ENCODE data around the gene MED15.

Gene MED15

DNA sequence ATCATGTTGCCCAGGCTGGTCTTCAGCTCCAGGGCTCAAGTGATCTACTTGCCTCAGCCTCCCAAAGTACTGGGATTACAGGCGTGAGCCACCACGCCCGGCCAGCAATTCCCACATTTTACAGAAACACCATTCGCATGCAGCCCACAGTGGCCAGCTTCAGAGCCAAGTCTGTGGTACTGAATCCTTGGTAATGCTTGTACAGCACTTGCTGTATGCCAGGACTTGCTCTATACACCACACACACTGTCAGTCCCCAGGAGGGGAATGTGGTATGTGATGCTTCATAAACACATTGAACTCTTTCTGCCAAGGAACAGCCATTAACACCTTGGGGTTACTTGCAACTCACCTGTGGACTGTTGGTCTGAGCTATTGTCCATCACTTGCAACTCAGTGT is 119.4 kb downstream of the MED15 start:
- DNase-seq (ENCODE audit: low spot score) = no peak

DNA sequence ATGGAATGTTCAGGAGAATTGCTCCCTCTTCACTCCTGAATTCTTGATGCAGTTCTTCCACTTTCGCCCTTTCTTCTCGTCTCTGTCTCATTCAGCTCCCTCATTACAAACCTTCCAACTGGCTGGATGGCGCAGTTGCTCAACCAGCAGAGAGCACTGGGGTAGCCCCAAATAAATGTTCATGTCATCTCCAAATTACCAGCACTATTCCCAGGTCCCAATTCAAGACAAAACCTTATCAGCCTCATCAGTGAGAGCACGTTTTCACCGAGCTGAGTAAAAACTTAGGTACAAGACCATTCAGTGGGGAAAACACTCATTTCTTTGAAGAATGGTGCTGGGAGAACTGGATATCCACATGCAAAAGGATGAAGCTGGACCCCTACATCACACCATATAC is 120.0 kb downstream of the MED15 start:
- no peak for DNase-seq (ENCODE audit: low spot score)

DNA sequence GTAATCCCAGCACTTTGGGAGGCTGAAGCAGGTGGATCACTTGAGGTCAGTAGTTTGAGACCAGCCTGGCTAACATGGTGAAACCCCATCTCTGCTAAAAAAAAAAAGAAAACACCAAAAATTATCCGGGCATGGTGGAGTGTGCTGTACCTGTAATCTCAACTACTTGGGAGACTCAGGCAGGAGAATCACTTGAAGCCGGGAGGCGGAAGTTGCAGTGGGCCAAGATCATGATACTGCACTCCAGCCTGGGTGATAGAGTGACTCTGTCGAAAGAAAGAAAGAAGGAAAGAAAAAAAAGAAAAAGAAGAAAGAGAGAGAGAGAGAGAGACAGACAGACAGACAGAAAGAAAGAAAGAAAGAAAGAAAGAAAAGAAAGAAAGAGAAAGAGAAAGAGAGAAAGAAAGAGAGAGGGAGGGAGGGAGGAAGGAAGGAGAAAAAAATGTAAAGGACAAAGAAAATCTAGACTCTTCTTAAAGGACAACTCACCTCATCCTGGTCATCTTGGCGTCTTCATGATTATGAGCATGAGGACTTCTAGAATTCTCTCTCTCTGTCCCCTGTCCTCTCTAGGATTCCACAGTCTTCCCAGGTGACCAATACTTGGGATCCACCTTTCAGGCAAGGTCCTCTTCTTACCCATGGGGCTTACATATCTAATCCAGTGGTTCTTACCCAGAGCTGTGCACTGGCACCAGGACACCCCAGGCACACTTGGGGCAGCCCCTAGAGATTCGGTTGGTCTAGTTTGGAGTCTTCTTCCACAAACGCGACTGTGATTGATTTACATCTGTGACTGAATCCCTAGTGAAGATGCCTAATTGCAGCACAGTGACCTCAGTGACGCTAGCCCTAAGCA is 120.9 kb downstream of the MED15 start:
- no peak for DNase-seq (ENCODE audit: low spot score)

DNA sequence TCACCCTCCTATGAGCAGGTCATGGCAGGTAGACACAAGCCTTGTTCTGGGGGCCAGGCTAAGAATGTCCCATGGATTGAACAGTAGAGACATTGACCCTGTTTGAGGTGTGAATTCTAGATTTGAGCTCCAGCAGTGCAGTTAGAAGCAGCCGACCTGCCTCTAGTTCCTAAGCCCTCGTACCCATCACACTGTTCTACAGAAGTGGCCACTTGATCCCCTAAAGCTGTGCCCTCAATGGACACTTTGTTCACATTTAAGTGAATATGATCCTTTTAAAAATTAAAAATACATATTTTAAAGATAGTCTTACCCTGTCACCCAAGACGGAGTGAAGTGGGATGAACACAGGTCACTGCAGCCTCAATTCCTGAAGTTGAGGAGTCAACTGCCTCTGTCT is 122.0 kb downstream of the MED15 start:
- DNase-seq (ENCODE audit: low spot score) = no peak

DNA sequence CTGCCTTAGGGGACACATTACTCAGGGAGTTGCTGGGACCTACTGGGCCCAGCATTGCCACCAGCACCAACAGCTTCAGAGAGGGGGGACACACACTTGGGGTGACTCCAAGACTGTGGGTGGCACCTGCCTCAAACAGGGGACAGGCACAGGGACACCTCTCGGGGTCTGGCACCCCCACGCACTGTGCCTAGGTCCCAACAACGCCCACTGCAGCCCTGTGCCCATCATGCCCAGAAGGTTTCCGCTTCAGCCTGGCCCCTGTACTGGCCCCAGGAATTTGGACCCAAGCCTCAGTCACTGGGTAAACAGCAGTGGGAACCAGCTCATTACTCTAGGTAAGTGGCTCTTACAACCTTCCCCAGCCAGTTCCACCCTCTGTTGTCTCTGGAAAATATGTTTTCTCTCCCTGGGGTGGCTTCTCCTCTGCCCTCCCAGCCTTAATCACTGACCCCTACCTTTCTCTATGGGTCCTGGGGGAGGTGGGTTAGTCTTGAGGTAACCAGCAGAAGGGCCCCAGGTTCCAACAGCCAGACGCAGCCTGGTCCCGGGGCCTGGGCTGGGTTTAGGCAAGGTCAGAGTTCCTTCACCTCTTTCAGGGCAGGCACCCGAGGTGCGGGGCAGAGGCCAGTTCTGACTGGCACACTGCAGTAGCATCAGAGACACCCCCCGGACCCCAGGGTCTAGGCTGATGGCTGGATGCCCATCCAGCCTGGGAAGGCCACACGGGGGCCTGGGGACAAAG is 123.6 kb downstream of the MED15 start:
- no peak for DNase-seq (ENCODE audit: low spot score)

DNA sequence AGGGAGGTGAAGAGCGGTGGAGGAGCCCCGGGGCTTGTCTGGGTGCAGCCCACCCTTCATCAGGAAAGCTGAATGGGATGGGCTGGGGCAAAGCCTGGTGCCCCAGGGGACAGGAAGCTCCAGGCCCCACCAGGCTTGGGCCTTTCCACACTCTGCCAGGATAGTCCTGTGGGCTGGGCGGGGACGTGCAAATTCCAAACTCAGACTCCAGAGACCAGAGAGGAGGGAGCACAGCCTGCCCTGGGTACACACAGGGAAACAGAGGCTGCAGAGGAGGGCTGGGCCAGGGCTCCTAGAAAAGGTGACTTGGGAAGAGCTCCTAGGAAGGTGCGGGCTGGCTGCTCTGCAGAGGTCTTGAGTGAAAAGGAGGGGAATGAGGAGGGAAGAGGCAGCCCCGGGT is 124.7 kb downstream of the MED15 start:
- no peak for DNase-seq (ENCODE audit: low spot score)

DNA sequence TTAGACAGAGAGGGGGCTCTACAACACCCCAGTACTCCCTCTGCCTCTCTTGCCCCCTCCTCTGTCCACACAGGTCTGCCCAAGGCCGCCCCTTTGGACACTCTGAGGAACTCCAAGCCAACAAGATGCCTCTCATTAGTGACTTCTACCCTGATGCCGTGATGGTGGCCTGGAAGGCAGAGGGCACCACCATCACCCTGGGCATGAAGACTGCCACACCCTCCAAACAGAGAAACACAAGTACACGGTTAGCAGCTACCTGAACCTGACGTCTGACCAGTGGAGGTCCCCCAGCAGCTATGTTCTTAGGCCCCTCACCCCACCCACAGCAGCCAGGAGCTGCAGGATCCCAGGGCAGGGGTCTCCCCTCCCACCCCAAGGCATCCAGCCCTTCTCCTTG is 125.1 kb downstream of the MED15 start:
- no peak for DNase-seq (ENCODE audit: low spot score)

DNA sequence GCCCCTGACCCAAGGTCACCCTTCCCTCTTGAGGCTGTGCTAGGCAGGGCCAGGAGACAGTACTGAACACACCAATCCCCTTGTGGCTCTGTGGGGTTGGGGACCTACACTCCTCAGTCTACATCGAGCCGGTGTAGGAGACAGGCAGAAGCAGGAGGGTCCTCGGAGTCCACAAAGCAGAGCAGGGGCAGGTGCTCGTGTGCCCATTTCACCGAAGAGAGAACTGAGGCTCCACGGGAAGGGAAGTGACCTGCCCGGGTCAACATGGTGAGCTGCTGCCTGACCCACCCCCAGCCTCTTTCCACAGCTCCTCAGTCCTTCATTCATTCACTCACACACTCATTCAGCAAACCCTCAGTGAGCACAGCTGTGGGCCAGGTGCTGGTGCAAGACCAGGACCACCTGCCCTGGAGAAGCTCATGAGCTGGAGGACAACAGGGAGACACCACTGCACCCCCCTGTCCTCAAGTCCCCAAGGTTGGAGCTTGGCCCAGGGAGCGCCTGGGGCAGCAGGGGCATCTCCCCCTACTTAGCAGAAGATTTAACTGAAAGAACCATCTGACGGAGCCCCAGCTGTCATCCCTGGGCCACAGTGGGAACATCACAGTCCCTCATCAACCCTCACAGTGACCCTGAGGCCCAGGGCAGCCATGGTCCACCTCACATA is 127.3 kb downstream of the MED15 start:
- no peak for DNase-seq (ENCODE audit: low spot score)

DNA sequence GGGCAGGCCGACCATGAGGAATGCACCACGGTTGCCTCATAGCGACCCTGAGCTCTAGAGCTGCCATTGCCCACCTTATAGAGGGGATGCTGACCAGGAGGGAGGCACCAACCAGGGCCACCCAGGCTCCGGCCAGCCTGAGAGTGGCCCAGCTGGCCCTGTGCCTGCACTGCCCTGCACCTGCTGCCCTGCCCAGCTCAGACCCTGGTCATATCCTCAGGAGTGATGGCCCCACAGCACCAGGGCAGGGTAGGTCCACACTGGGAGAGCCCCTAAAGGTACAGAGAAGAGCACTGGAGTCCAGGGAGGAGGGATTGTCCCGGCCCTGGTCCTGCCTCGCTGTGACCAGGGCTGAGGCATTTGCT is 127.8 kb downstream of the MED15 start:
- DNase-seq (ENCODE audit: low spot score) = no peak

DNA sequence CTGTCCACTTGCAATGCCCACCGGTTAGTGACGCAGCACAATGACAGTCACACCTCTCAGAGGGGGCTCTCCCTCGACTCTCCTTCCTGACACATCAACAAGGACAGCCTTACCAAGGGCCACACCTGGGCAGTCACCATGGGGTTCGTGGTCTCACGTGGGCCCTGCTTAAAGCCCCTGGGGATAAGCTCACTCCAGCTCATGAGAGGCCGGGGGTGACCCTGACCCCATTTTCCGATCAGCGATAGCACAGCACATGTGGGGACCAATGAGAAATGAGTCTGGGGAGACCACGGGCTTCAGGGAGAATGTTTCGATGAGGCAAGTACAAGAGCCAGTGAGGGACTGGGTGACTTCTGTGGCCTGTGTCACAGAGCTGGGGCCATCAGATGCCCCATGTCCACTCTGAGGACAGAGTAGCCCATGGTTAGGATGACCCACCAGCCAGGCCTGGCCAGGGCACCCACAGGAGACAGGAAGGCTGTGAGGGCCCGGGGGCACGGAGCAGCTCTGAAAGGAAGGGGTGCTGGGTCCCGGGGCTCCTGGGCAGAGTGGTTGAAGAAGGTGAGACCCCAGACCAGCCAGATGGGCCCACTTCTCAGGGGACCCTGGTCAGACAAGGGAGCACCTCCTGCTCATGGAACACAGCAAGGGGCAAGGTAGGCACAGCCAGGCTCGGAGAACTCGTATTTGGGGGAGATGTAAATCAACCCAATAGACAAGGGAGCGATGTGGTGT is 128.8 kb downstream of the MED15 start:
- no peak for DNase-seq (ENCODE audit: low spot score)

DNA sequence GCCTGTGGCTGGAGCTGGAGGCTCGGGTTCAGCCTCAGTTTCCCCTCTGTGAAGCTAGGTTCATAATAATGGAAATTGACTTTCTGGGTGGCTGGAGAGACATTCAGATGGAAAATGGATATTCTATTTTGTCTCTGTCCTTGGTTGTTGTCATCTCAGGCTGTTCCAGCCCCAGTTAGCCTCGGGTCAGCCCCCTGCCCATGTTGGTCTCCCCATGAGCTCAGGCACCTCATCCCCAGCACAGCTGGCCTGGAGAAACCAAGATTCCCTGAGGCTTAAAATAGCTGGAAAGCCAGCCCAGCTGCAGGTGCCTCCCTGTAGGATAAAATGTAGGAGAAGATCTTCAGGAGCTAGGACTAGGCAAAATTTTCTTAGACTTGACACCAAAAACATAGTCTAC is 129.5 kb downstream of the MED15 start:
- DNase-seq (ENCODE audit: low spot score) = no peak
